Smooth muscle cell (in vitro differentiated cells): ENCODE data around the gene CLK1. TPM values are rescaled to one million over a fixed set of nuclear protein-coding genes. Genes with fewer than 3 reads are reported as not detected.

Experiments
- DNase-seq: peaks from one replicate; lab custom pipeline; 2025; ENCODE audit not compliant: unreplicated experiment; lab: John Stamatoyannopoulos, UW
- H2AFZ ChIP-seq: fragments of 200-600 bp; sonication (generic); 2 replicates; pipeline ENCODE4 v1.6.0; 2016; ENCODE audit warnings: antibody characterized with exemption, low read depth, mild to moderate bottlenecking
- H3F3A ChIP-seq: fragments of 200-600 bp; sonication (generic); 2 replicates; pipeline ENCODE4 v1.6.0; 2017; ENCODE audit warnings: antibody characterized with exemption, low read depth
- H3K27ac ChIP-seq: fragments of 200-600 bp; sonication (generic); 2 replicates; pipeline ENCODE4 v1.5.1; 2016; ENCODE audit warnings: low read depth, mild to moderate bottlenecking
- H3K27me3 ChIP-seq: fragments of 200-600 bp; sonication (generic); 2 replicates; pipeline ENCODE4 v1.6.1; 2016; ENCODE audit warnings: low read depth, mild to moderate bottlenecking
- H3K36me3 ChIP-seq: fragments of 200-600 bp; sonication (generic); 2 replicates; pipeline ENCODE4 v1.5.1; 2016; ENCODE audit warnings: low read depth
- H3K4me1 ChIP-seq: fragments of 200-600 bp; sonication (generic); 2 replicates; pipeline ENCODE4 v1.5.1; 2016; ENCODE audit warnings: low read depth
- H3K4me2 ChIP-seq: fragments of 200-600 bp; sonication (generic); 2 replicates; pipeline ENCODE4 v1.6.0; 2016; ENCODE audit warnings: mild to moderate bottlenecking
- H3K4me3 ChIP-seq: fragments of 200-600 bp; sonication (generic); 2 replicates; pipeline ENCODE4 v1.5.1; 2016; ENCODE audit warnings: mild to moderate bottlenecking
- H3K79me2 ChIP-seq: fragments of 200-600 bp; sonication (generic); 2 replicates; pipeline ENCODE4 v1.6.0; 2016; ENCODE audit warnings: low read depth, mild to moderate bottlenecking
- H3K9ac ChIP-seq: fragments of 200-600 bp; sonication (generic); 2 replicates; pipeline ENCODE4 v1.6.0; 2016; ENCODE audit warnings: low read depth
- H3K9me3 ChIP-seq: fragments of 200-600 bp; sonication (generic); replicated peaks from 2 replicates; pipeline ENCODE4 v1.5.1; 2016; ENCODE audit warnings: low read depth
- H4K20me1 ChIP-seq: fragments of 200-600 bp; sonication (generic); 2 replicates; pipeline ENCODE4 v1.6.0; 2016; ENCODE audit warnings: low read depth
- CTCF ChIP-seq: fragments of 200-600 bp; sonication (generic); IDR thresholded peaks from 2 replicates; pipeline ENCODE4 v1.5.1; 2017; ENCODE audit warnings: borderline replicate concordance, mild to moderate bottlenecking, antibody characterized with exemption; ENCODE audit not compliant: insufficient read depth, poor library complexity, severe bottlenecking
- WGBS: methylation state at CpG from one replicate; pipeline ENCODE4 v1.1.7; 2016; ENCODE audit warnings: low lambda C conversion rate; 5-methylcytosine and 5-hydroxymethylcytosine counted together
- polyA plus RNA-seq: library from polyadenylated mRNA; unstranded; fragments of >200 nt; fragmentation: Nextera tagmentation; extraction: Ambion mirVana; gene quantifications from 2 replicates; pipeline ENCODE4 v1.2.1, GENCODE V29; 2016
- total RNA-seq: library from RNA; depleted of rRNA; stranded (reverse); fragments of >200 nt; gene quantifications from 2 replicates; pipeline ENCODE4 v1.2.3, GENCODE V29; 2014

CLK1 gene
- total and polyA plus RNA-seq, 2 experiments from 2014 or later: 25.7 to 87.8 TPM

- no peaks in the 10 kb centered on the region for H3K27me3 ChIP-seq
- no peaks in the 10 kb centered on the region for H3F3A ChIP-seq
- no peak overlapping the region for H3K9ac ChIP-seq
- H3K79me2 ChIP-seq: no peaks in the 10 kb centered on the region
- WGBS: 66% methylated on average over 3 of the region's 3 CpGs
- TF ChIP-seq CTCF: no peak
- H3K4me2 ChIP-seq: no peak overlapping the region
- H3K27ac ChIP-seq: no peak overlapping the region
- DNase-seq: no peak
- H3K4me3 ChIP-seq: no peak overlapping the region
- H3K9me3 ChIP-seq: no peaks in the 10 kb centered on the region
- no peaks in the 10 kb centered on the region for H3K36me3 ChIP-seq
- no peak overlapping the region for H2AFZ ChIP-seq
- H4K20me1 ChIP-seq: no peaks in the 10 kb centered on the region
- no peaks in the 10 kb centered on the region for H3K4me1 ChIP-seq
These were observed 24.9 kb downstream of the CLK1 start for GRCh38 chr2:200839513-200839912.

- TF ChIP-seq CTCF: no peak
- Histone ChIP-seq H3K9me3 (no peaks in the 10 kb centered on the region), H3K4me3 (no peak overlapping the region), H3K36me3 (no peaks in the 10 kb centered on the region), H3K4me1 (no peaks in the 10 kb centered on the region), H3F3A (no peaks in the 10 kb centered on the region), H3K79me2 (no peaks in the 10 kb centered on the region), H3K9ac (no peak overlapping the region), H3K27ac (no peak overlapping the region), H4K20me1 (no peaks in the 10 kb centered on the region), H3K27me3 (no peaks in the 10 kb centered on the region), H3K4me2 (no peak overlapping the region), H2AFZ (no peak overlapping the region)
- 90% methylated on average over 4 of the region's 4 CpGs for WGBS
- DNase-seq: no peak
These were observed 29.8 kb downstream of the CLK1 start for GRCh38 chr2:200834701-200835100.

- no peaks in the 10 kb centered on the region for H3K4me1 ChIP-seq
These were observed 35.2 kb downstream of the CLK1 start for GRCh38 chr2:200829258-200829655.

More at GRCh38 chr2:200829258-200829655, 35.2 kb downstream of the CLK1 start:
- TF ChIP-seq CTCF: no peak
- H3K9me3 ChIP-seq: no peaks in the 10 kb centered on the region
- peaks cover 14% of the 10 kb centered on the region for H3F3A ChIP-seq
- no peak overlapping the region for H2AFZ ChIP-seq
- H4K20me1 ChIP-seq: peaks cover 5% of the 10 kb centered on the region
- no peak overlapping the region for H3K9ac ChIP-seq
- no peak overlapping the region for H3K27ac ChIP-seq
- H3K4me3 ChIP-seq: no peak overlapping the region
- H3K79me2 ChIP-seq: no peaks in the 10 kb centered on the region
- H3K36me3 ChIP-seq: no peaks in the 10 kb centered on the region
- H3K27me3 ChIP-seq: no peaks in the 10 kb centered on the region
- 85% methylated on average over 2 of the region's 2 CpGs for WGBS
- DNase-seq: no peak
- H3K4me2 ChIP-seq: no peak overlapping the region
